Left lung (tissue), 10 donors: Measurements from ENCODE around the gene PLCB3. TPM values are rescaled to one million over a fixed set of nuclear protein-coding genes. Genes with fewer than 3 reads are reported as not detected.

Source experiments
- ATAC-seq: fragments of 200-7000 bp; cut with Tn5 transposase; one replicate; pipeline ENCODE4 v1.9.1; 2020; ENCODE audit warnings: moderate library complexity
- DNase-seq, 4 donors: peaks; one replicate each; pipeline ENCODE4 v3.0.0-alpha.2; 2013 to 2020
- H3K27ac ChIP-seq, 2 donors: fragments of 200-600 bp; sonication (generic) in 1 of 2; one replicate each; pipeline versions ENCODE4 v1.5.0 to v1.8.0; 2020 to 2021
- H3K27me3 ChIP-seq, 2 donors: fragments of 200-600 bp; sonication (generic) in 1 of 2; one replicate each; pipeline versions ENCODE4 v1.5.0 to v1.8.0; 2020 to 2021
- H3K36me3 ChIP-seq, 2 donors: fragments of 200-600 bp; sonication (generic) in 1 of 2; one replicate each; pipeline versions ENCODE4 v1.5.0 to v1.8.0; 2020 to 2021
- H3K4me1 ChIP-seq, 2 donors: fragments of 200-600 bp; one replicate each; pipeline ENCODE4 v1.8.0; 2021
- H3K4me3 ChIP-seq, 2 donors: fragments of 200-600 bp; sonication (generic) in 1 of 2; one replicate each; pipeline versions ENCODE4 v1.5.0 to v1.8.0; 2020 to 2021; ENCODE audit warnings: mild to moderate bottlenecking in 1 of 2
- H3K9me3 ChIP-seq, 2 donors: fragments of 200-600 bp; sonication (generic) in 1 of 2; one replicate each; pipeline versions ENCODE4 v1.5.0 to v1.8.0; 2020 to 2021
- intact Hi-C, 2 donors: fragments of 100-400 bp; cut with DNase I; formaldehyde crosslinking; loops; one replicate each; pipeline versions ENCODE4 v1.11.2 to v1.14.2; 2022
- polyA plus RNA-seq, 6 donors: library from polyadenylated mRNA; unstranded; fragments of 120-200 nt; gene quantifications; one replicate each; pipeline ENCODE4 v1.2.1, GENCODE V29; 2013; ENCODE audit not compliant: insufficient read length in 6 of 6
- total RNA-seq, 2 donors: library from RNA; stranded (reverse); fragmentation: NEBNext Ultra II Directional; extraction: Animal tissue kit (Norgen Biotek cat#: 25700); gene quantifications; one replicate each; pipeline ENCODE4 v1.2.1, GENCODE V29; 2021
- TF ChIP-seq, protein P1 (sequence below), 2 donors: fragments of 200-600 bp; sonication (generic) in 1 of 2; IDR thresholded peaks; one replicate each; pipeline versions ENCODE4 v1.5.0 to v1.8.0; 2021; ENCODE audit warnings: antibody characterized with exemption in 2 of 2
- donor health status: DM: no; HTN: yes; CAD: no.
- donor health status: DM: no; HTN: no; CAD: no.

The PLCB3 gene
- total and polyA plus RNA-seq, 8 donors, result 18.9 to 42.7 (median 21.9) TPM

- peak overlapping the region; percentile 72 to 75 for H3K4me3 ChIP-seq
- DNase-seq (no peak), ATAC-seq (no peak)
- intact Hi-C loops, result no loop called here
- no peaks in the 10 kb centered on the region for H3K27me3 ChIP-seq
- H3K9me3 ChIP-seq, result no peaks in the 10 kb centered on the region
- H3K27ac ChIP-seq, result peak overlapping the region; percentile 80 to 86
- H3K36me3 ChIP-seq, result peaks cover 0 to 46% of the 10 kb centered on the region in 2 donors
- TF ChIP-seq, protein P1, sequence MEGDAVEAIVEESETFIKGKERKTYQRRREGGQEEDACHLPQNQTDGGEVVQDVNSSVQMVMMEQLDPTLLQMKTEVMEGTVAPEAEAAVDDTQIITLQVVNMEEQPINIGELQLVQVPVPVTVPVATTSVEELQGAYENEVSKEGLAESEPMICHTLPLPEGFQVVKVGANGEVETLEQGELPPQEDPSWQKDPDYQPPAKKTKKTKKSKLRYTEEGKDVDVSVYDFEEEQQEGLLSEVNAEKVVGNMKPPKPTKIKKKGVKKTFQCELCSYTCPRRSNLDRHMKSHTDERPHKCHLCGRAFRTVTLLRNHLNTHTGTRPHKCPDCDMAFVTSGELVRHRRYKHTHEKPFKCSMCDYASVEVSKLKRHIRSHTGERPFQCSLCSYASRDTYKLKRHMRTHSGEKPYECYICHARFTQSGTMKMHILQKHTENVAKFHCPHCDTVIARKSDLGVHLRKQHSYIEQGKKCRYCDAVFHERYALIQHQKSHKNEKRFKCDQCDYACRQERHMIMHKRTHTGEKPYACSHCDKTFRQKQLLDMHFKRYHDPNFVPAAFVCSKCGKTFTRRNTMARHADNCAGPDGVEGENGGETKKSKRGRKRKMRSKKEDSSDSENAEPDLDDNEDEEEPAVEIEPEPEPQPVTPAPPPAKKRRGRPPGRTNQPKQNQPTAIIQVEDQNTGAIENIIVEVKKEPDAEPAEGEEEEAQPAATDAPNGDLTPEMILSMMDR (IDR thresholded peaks at IDR 0.05), result no peak
- H3K4me1 ChIP-seq, result peaks cover 34 to 50% of the 10 kb centered on the region in 2 donors
Observed at GRCh38 chr11:64224891-64225607, 26.3 kb upstream of the PLCB3 start.

DNA sequence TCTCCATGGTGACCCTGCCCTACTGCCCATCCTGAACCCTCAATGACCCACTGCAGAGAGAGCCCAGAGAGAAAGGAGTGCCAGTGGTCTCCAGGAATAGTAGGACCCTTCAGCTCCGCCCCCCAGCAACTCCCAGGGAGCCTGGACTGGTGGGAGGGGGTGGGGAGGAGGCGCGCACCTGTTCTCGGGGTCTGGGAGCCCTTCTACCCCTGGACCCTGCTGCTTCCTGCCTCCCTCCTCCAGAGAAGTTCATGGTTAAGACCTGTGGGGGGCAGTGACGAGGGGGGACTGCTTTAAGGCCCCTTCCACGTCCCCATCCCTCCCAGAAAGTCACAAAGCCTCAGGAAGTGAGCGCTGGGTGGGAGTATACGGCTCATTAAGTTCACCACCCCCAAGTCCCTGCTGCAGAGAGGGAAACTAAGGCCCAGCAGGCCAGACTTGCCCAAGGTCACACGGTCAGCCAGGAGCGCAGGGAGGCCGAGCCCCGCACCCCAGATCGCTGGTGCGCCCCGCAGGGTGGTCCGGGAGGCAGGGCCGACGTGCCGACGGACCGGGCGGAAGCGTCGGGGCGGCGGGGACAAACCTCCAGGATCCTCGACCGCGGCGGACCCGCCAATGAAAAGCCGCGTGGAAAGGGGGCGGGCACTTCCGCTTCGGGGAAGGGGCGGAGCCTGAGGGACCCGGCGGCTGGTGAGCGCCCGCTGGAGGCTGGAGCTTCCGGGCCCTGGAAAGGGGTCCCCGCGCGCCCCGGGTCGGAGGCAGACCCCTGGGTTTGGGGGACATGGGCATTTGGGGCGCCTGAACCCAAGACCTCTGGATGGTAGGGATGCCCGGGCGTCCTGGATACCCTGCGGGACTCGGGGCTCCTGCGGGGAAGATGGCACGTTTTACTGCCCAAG is 25.5 kb upstream of the PLCB3 start, which contains the start of the genes NUDT22 and TRPT1:
NUDT22 (plus strand) TSS at position 667 of the 899 bp plus-strand sequence. CDS start 379 bp downstream, outside the sequence.
TRPT1 (minus strand) TSS at position 579 of the 899 bp plus-strand sequence; CDS start at position 253, 326 bp downstream.
- Histone ChIP-seq H3K4me1 (peaks cover 34 to 53% of the 10 kb centered on the region in 2 donors), H3K4me3 (peak within 1 kb of the TSS; percentile 72 to 75), H3K27ac (peak within 1 kb of the TSS; percentile 80 to 86), H3K9me3 (no peaks in the 10 kb centered on the region), H3K36me3 (peaks cover 0 to 38% of the 10 kb centered on the region in 2 donors), H3K27me3 (no peaks in the 10 kb centered on the region)
- peak; percentile 87 for ATAC-seq
- TF ChIP-seq, protein P1 (IDR thresholded peaks at IDR 0.05), result no peak
- peak; percentile 83 to 95 (median 91) for DNase-seq
- intact Hi-C loops, result no loop called here

DNA sequence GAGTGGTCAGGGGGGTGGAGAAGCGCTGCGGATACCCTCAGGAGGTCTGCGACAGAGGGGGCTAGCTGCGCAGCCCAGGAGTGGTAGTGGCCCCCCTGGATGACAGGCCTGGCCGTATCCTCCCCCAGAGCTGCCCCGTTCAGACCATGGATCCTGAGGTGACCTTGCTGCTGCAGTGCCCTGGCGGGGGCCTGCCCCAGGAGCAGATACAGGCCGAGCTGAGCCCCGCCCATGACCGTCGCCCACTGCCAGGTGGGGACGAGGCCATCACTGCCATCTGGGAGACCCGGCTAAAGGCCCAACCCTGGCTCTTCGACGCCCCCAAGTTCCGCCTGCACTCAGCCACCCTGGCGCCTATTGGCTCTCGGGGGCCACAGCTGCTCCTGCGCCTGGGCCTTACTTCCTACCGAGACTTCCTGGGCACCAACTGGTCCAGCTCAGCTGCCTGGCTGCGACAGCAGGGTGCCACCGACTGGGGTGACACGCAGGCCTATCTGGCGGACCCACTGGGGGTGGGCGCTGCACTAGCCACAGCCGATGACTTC is 24.8 kb upstream of the PLCB3 start:
- no peaks in the 10 kb centered on the region for H3K27me3 ChIP-seq
- TF ChIP-seq, protein P1 (IDR thresholded peaks at IDR 0.05), result no peak
- peak; percentile 53 for ATAC-seq
- peak overlapping the region; percentile 80 to 86 for H3K27ac ChIP-seq
- peak in 3 of 4 donors; percentile 27 to 88 (median 76) for DNase-seq
- H3K36me3 ChIP-seq, result peaks cover 0 to 31% of the 10 kb centered on the region in 2 donors
- H3K4me1 ChIP-seq, result peaks cover 34 to 60% of the 10 kb centered on the region in 2 donors
- peak overlapping the region; percentile 72 to 75 for H3K4me3 ChIP-seq
- intact Hi-C loops, result no loop called here
- no peaks in the 10 kb centered on the region for H3K9me3 ChIP-seq

GRCh38 chr11:64227405-64227956 is 23.8 kb upstream of the PLCB3 start:
- no peaks in the 10 kb centered on the region for H3K9me3 ChIP-seq
- peak overlapping the region; percentile 72 to 75 for H3K4me3 ChIP-seq
- no peak for ATAC-seq
- no peaks in the 10 kb centered on the region for H3K27me3 ChIP-seq
- intact Hi-C loops, result no loop called here
- peak in 1 of 4 donors; percentile 50 for DNase-seq
- peak overlapping the region in 1 of 2 donors; percentile 86 for H3K27ac ChIP-seq
- TF ChIP-seq, protein P1 (IDR thresholded peaks at IDR 0.05), result no peak
- H3K4me1 ChIP-seq, result peaks cover 34 to 68% of the 10 kb centered on the region in 2 donors
- H3K36me3 ChIP-seq, result peaks cover 0 to 23% of the 10 kb centered on the region in 2 donors
